ENCODE data around the gene COL4A2.

Gene COL4A2

GRCh38 chr13:110533771-110534670, 226.9 kb downstream of the COL4A2 start:
- no peak for DNase-seq (ENCODE audit: low read depth in 3 of 3)

DNA sequence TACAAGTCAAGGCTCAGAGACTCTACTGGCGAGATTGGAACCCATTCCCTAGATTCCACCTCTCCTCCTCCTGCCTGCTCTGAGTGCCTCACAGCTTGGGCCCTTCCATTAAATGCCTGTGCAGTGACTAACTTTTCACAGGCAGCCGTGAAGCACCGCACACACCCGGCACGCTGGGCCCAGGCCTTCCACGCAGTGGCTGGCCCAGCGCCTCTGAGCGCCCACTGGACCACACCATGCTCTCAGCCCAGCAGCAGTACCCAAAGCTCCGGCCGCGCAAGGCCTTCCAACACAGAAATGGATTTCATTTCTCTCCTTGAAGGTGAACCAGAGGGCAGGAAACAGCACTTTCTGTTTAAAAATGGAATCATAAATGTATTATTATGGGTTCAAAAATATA, 228.4 kb downstream of the COL4A2 start:
- no peak for DNase-seq (ENCODE audit: low read depth in 3 of 3)

DNA sequence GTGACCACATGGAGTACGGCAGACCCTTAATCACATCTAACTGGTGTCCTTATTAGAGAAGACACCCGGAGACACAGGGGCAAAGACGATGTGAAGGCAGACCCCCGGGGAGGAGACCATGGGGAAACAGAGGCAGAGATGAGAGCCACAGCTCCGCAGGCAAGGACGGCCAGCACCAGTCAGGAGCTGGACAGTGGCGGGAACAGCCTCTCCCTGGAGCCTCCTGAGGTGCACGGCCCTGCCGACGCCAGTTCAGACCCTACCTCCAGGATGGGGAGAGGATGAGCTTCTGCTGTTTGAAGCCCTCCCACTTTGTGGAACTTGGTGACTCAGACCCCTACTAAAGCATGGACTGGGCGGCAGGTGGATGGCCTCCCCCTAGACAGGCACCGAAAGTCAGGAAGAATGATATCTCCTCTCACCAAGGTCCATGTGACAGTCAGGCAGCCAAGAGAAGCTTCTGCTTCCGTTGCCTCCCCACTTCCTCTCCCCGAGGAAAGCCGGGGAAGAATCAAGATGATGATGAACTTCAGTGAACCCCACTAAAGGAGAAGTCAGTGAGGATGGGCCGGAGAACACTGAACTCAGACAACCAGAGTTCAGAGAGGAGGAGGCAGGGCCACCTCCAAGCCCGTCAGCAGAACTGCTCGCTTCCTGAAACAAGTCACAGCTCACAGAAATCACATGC, 229.1 kb downstream of the COL4A2 start:
- DNase-seq (ENCODE audit: low read depth in 3 of 3): no peak

DNA sequence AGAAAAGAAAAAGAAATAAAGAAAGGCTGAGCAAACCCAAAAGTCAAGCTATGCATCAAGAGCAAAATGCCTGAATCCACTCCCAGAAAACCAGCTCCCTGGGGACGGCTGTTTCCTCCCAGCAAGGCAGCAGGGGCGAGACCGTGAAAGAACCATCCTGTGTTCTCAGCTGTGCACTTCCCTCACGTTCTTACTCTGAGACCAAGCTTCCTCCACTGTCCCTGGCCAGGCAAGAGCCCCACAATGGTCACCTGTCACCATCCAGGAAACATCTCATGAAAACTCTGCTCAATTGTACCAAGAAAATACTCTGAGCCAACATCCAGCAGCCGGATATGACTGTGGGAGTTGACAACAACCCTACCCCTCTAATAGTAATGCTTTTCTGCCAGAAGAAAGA, 231.5 kb downstream of the COL4A2 start:
- DNase-seq (ENCODE audit: low read depth in 3 of 3): no peak

DNA sequence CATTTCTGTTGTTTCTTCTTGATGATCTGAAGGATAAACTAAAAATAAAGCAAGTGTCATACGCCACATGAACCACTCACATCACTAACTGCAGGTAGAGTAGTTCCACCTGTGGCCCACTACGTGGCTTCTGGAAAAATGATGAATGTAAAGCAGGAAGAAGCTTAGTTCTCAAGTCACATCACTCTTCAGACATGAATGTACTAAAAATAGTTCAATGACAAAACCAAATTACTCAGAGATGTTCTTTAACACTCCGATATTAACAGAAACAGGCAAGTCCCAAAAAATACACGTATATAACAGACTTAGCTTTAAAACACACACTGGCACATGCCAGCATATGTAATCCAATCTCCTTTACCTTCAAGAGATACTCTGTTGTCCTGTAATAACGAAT, 232.8 kb downstream of the COL4A2 start:
- DNase-seq (ENCODE audit: low read depth in 3 of 3): no peak

DNA sequence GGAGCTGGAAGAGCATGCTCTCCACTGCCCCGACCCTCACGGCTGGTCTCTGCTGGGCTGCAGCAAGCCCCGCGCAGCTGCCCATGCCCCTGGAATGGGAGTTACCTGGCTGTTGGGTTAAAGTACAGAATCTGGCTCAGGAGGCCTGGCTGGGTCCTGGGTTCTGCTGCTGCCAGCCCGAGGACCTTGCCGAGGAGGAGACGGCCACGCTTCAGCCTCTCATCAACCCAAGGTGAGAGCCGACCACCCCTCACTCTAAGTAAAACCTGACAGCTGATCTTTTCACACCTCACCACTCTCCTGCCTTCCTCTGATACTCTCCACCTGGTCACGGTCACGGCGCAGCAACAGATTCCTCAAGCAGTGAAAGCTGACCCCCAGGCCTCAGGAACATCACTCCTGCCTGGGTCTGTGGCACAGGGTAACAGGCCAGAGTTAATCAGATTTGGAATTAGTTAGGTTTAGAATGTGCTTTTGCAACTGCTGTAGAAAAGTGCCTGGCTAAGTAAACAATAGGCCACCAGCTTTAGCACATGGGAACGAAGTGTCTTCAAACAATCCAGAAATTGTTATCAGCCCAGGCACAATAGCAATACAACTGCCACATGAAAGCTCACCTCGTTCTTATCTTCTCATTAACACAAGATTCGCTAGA, 233.9 kb downstream of the COL4A2 start:
- DNase-seq (ENCODE audit: low read depth in 3 of 3): no peak

DNA sequence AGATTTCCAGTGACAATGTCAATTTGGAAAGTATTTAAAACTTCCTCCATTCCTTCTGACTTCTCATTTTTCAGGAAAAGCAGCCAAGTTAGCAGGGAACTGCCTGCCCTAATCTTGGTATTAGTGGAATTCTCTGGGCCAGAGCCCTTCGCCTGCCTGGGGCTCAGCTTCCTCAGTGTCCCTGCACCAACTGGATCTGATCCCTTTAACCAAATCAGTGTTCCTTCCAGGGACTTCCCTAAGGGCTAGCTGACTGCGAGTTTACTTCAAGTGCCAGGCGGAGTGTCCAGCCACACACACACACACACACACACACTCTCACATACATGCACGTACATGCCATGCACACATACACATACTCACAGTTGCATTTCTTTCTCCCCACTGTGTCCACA, 234.4 kb downstream of the COL4A2 start:
- no peak for DNase-seq (ENCODE audit: low read depth in 3 of 3)

DNA sequence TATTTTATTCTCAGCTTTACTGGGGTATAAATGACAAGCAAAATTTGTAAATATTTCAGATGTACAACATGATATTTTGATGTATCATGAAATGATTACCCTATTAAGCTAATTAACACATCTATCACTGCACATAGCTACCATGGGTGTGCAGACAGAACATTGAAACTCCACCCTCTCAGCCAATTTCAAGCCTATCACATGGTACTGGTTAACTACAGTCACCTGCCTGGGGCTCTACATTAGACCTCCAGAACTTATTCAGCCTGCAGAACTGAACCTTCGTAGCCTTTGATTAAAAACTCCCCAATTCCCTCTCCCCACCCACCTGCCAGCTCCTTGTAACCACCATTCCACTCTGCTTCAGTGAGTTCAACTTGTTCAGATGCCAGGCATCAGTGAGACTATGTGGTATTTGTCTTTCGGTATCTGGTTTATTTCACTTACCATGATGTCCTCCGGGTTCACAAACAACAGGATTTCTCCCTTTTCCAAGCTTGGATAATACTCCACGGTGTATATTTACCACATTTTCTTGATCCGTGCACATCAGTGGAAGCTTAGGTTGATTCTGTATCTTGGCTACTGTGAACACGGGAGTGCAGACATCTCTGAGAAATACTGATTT, 235.2 kb downstream of the COL4A2 start:
- DNase-seq (ENCODE audit: low read depth in 3 of 3): no peak

DNA sequence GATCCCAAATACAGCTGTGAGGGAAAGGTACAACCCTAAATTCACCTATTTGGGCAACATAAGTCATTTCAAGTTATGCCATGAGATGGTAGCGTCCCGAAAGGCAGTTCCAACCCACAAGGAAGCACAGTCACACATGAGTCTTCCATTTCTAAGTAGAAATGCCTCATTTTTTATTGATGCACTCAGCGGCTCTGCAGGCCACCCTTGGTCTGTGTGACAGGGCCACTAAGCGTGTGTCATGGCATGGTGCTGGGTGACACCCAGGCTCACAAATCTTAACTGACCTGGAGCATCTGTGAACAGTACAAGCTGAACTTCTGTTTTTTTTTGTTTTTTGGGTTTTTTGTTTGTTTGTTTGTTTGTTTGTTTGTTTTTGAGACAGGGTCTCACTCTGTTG, 239.3 kb downstream of the COL4A2 start:
- no peak for DNase-seq (ENCODE audit: low read depth in 3 of 3)

- DNase-seq (ENCODE audit: low read depth in 3 of 3): no peak
Observed at GRCh38 chr13:110546926-110547325, 239.8 kb downstream of the COL4A2 start.

- DNase-seq (ENCODE audit: low read depth in 3 of 3): no peak
Observed at GRCh38 chr13:110548891-110549794, 242.1 kb downstream of the COL4A2 start.

DNA sequence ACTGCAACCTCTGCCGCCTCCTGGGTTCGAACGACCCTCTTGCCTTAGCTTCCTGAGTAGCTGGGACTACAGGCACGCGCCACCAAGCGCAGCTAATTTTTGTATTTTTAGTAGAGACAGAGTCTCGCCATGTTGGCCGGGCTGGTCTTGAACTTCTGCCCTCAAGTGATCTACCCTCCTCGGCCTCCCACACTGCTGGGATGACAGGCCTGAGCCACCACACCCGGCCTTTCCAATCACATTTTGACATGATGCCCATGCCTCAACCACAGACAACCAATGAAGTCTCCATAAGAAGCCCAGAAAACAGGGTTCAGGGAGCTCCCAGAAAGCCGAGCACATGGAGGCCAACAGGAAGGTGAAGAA, 242.7 kb downstream of the COL4A2 start:
- DNase-seq (ENCODE audit: low read depth in 3 of 3): no peak

DNA sequence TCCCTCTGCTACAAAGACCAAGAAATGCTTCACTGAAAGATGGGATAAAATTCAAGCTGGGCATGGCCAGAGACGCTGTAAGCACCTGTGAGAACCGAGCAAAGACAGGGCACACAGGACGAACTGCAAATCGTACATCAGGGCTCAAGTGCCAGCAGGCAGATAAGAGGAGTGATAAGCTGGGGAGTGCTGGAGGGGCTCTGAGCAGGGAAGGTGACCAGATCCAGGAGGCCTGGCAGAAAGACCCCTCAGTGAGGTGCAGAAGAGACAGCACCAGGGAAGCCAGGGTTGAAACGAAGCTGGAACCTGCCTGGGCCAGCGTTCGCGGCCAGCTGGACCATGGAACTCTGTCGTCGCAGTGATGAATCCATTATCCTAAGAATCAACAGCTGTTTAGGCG, 244.2 kb downstream of the COL4A2 start:
- no peak for DNase-seq (ENCODE audit: low read depth in 3 of 3)

- DNase-seq (ENCODE audit: low read depth in 3 of 3): no peak
Observed at GRCh38 chr13:110552767-110553166, 245.7 kb downstream of the COL4A2 start.

GRCh38 chr13:110553417-110553816, 246.3 kb downstream of the COL4A2 start:
- no peak for DNase-seq (ENCODE audit: low read depth in 3 of 3)

- no peak for DNase-seq (ENCODE audit: low read depth in 3 of 3)
Observed at GRCh38 chr13:110554227-110554836, 247.2 kb downstream of the COL4A2 start.

- DNase-seq (ENCODE audit: low read depth in 3 of 3): no peak
Observed at GRCh38 chr13:110554946-110555345, 247.9 kb downstream of the COL4A2 start.

DNA sequence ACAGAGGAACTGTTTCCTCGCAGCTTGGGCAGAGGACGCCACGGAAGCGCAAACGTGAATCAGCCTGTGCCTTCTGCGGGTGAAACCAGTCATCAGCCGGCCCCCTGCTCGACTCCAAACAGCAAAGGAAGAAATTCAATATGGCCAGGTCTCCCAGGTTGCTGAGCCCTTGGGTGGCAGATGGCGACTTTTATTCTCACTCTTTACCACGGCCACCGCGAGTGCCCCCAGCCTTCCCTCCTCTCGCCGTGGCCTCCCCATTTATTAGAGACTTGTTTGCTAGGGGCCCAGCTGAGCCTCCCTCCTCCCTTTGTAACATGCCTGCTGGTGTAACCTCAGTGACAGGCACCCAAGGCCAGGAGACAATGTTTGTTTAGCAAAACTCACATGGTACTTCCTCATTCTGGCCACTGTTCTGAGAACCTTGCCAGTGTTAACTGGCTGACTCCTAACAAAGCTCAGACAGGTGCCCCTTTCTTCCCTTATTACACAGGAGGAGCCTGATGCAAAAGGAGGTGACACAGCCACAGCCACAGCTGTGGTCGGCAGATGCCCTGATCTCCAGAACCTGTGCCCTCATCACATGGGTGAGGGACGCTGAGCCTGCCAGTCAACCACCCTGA, 248.6 kb downstream of the COL4A2 start:
- no peak for DNase-seq (ENCODE audit: low read depth in 3 of 3)

DNA sequence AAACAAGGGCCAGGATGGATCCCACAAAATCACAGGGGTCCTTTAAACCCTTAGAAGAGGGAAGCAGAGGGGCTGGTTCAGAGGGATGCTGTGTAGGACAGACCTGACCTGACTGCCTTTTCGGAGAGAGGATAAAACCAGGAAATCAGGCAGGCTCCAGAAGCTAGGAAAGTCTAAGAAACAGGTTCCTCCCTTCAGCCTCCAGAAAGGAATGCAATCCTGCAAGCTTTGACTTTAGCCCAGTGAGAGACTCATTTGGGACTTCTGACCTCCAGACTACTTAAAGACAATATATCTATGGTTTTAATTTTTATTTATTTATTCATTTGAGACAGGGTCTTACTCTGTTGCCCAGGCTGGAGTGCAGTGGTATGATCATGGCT, 249.1 kb downstream of the COL4A2 start:
- no peak for DNase-seq (ENCODE audit: low read depth in 3 of 3)

- no peak for DNase-seq (ENCODE audit: low read depth in 3 of 3)
Observed at GRCh38 chr13:110557082-110557481, 250.0 kb downstream of the COL4A2 start.
